D721Med (cell line): ENCODE measurements around the gene PIRT.

Experiments used
- DNase-seq: peaks from one replicate; pipeline ENCODE4 v3.0.0; 2011; ENCODE audit warnings: low spot score; ENCODE audit not compliant: insufficient read length
- FAIRE-seq: peaks from 2 replicates; lab custom pipeline; 2011; peaks lifted over from hg19 to GRCh38; lab: Jason Lieb, UNC
- CTCF ChIP-seq: IDR thresholded peaks from 2 replicates; pipeline ENCODE4 v1.5.1; 2012; ENCODE audit warnings: mild to moderate bottlenecking, control low read depth; ENCODE audit not compliant: insufficient read depth; ENCODE audit errors: missing control alignments

The PIRT gene

GRCh38 chr17:10799407-10799806 is 38.5 kb downstream of the PIRT start:
- no peak for TF ChIP-seq CTCF
- no peak for FAIRE-seq

GRCh38 chr17:10798910-10799309 is 39.0 kb downstream of the PIRT start:
- DNase-seq, result no peak
- TF ChIP-seq CTCF, result no peak
- FAIRE-seq, result no peak

More at GRCh38 chr17:10799407-10799806, 38.5 kb downstream of the PIRT start:
- DNase-seq, result no peak

- DNase-seq (no peak), FAIRE-seq (no peak)
- TF ChIP-seq CTCF, result no peak
These were observed 39.5 kb downstream of the PIRT start for GRCh38 chr17:10798332-10798749.

- DNase-seq (no peak), FAIRE-seq (no peak)
- no peak for TF ChIP-seq CTCF
These were observed 40.2 kb downstream of the PIRT start for GRCh38 chr17:10797476-10798328.

GRCh38 chr17:10793816-10794215 is 44.1 kb downstream of the PIRT start:
- no peak for TF ChIP-seq CTCF
- DNase-seq, result no peak
- FAIRE-seq, result no peak

- no peak for TF ChIP-seq CTCF
- DNase-seq, result no peak
These were observed 44.6 kb downstream of the PIRT start for GRCh38 chr17:10793256-10793655.

GRCh38 chr17:10792151-10792550 is 45.7 kb downstream of the PIRT start:
- no peak for DNase-seq
- FAIRE-seq, result no peak
- no peak for TF ChIP-seq CTCF

More at GRCh38 chr17:10793256-10793655, 44.6 kb downstream of the PIRT start:
- FAIRE-seq, result no peak
